Mammary epithelial cell (primary cell): ENCODE data around the gene FAM193A.

ENCODE experiments used
- EZH2 ChIP-seq: IDR thresholded peaks from 2 replicates; pipeline ENCODE4 v1.6.1; 2012; ENCODE audit warnings: low read length, inconsistent platforms, borderline replicate concordance
- TF ChIP-seq, protein P1 (sequence below), 2 donors: IDR thresholded peaks in 1 of 2; conservative IDR thresholded peaks in 1 of 2; 2 replicates each; pipeline ENCODE4 v1.5.1; 2011 to 2012; ENCODE audit warnings: inconsistent platforms in 2 of 2, low read length in 2 of 2, mild to moderate bottlenecking in 2 of 2, control low read depth in 1 of 2, low read depth in 1 of 2; ENCODE audit not compliant: insufficient read depth in 1 of 2; ENCODE audit errors: extremely low read depth in 1 of 2

DNA sequence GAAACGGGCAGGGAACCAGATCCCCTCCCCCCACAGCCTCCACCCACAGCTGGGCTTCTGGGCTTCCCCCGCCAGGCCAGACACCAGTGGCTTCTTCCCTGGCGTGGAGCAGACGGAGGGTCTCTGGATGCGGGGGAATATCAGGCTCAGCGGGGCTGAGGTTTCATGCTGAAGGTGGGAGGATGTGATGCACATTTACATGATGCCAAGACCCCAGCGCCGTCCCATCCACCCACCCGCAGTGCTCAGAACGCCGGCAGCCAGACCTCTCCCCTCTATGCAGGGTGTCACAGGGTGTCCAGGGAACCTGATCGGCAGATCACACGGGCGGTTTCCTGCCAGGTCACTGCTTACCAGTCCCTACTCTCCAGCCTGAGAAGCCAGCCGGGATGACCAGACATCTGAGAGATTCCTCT is 232.5 kb downstream of the FAM193A start:
- TF ChIP-seq, protein P1, sequence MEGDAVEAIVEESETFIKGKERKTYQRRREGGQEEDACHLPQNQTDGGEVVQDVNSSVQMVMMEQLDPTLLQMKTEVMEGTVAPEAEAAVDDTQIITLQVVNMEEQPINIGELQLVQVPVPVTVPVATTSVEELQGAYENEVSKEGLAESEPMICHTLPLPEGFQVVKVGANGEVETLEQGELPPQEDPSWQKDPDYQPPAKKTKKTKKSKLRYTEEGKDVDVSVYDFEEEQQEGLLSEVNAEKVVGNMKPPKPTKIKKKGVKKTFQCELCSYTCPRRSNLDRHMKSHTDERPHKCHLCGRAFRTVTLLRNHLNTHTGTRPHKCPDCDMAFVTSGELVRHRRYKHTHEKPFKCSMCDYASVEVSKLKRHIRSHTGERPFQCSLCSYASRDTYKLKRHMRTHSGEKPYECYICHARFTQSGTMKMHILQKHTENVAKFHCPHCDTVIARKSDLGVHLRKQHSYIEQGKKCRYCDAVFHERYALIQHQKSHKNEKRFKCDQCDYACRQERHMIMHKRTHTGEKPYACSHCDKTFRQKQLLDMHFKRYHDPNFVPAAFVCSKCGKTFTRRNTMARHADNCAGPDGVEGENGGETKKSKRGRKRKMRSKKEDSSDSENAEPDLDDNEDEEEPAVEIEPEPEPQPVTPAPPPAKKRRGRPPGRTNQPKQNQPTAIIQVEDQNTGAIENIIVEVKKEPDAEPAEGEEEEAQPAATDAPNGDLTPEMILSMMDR (conservative IDR thresholded peaks at IDR 0.05 in 1 of 2, IDR thresholded peaks at IDR 0.05 in 1 of 2; ENCODE audit: extremely low read depth in 1 of 2, insufficient read depth in 1 of 2, low read depth in 1 of 2, low read length in 2 of 2): no peak
- TF ChIP-seq EZH2: no peak
